CD4-positive, alpha-beta T cell treated with Interleukin-15 for 4 hours (primary cell): ENCODE measurements around the gene CNPY2.
"Not testable (repeated sequence)": the region's sequence is repeated elsewhere in the genome, so short reads cannot be mapped to it uniquely, and the experiment has no call there.

Experiments used
- DNase-seq: peaks from one replicate; pipeline ENCODE4 v3.0.0-alpha.2; 2020; ENCODE audit warnings: low spot score

CNPY2 gene

GRCh38 chr12:56315622-56316473 is at the start of gene CNPY2:
CNPY2 (minus strand) TSS chr12:56315988; CDS start chr12:56315217, 771 bp downstream.
- peak; percentile 96 for DNase-seq

- no peak for DNase-seq
Observed at GRCh38 chr12:56362130-56363059, 46.6 kb upstream of the CNPY2 start, which contains the start of gene APOF. APOF (minus strand) TSS chr12:56362857; CDS start chr12:56362745, 112 bp downstream.

DNA sequence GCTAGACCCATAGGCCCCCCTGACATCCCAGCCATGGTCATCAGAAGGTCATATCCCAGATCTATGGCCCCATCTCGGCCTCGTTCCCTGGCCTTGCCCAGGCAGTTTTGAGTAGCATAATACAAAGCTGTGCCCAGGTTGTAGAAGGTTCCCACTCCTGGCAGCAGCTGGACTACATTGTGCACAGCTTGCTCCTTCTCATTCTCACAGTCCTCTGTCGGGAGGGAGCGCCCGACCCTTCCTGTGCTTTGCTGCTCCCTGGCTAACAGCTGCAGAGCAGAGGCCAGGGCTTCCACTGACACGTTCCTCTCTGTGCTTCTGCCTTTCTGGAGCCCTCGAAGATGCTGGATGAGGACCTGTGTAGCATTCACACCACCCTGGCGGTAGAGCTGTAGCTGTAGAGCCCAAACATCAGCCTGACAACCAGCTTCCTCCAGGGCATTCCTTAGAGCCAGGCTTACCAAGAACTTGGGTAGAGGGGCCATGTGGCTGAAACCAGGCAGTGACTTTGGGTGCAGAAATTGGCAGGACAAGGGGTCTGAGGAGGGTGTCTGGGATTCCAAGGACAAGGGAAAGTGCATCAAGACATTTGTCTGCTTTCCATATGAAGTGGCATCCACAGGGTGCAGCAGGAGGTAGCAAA is 45.8 kb upstream of the CNPY2 start:
- no peak for DNase-seq

- DNase-seq: peak; percentile 100
Observed at GRCh38 chr12:56359851-56360767, 44.3 kb upstream of the CNPY2 start, which contains the start of gene STAT2. STAT2 (minus strand) TSS chr12:56360107; CDS start chr12:56356571, 3,536 bp downstream.

DNA sequence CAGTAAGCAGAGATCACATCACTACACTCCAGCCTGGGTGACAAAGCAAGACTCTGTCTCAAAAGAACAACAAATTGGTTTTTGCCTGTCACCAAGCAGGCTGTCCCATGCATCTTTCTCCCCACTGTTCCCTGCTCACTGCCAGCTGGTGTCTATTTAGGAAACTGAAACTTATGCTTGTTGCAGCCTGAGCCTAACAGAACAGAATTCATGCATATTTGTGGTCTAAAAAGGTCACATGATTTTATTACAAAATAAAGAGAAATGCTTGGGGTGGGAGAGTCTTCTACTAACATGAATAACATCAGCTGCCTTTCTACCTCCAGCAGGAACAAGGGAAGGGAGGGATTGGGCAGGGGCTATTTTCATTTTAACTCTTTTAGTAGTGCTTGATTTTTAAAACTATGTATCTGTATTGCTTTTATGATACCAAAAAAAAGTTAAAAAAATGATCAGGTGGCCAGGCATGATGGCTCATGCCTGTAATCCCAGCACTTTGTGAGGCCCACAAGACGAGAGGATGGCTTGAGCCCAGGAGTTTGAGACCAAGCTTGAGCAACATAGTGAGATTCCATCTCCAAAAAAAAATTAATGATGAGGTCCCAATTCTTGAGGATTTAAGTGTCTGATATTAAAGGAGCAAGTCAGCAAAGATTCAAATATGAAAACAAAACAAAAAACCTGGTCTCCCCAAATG is 43.2 kb upstream of the CNPY2 start:
- no peak for DNase-seq

- no peak for DNase-seq
Observed at GRCh38 chr12:56351325-56351724, 35.5 kb upstream of the CNPY2 start.

- no peak for DNase-seq
Observed at GRCh38 chr12:56350662-56351061, 34.9 kb upstream of the CNPY2 start.

- no peak for DNase-seq
Observed at GRCh38 chr12:56348776-56349175, 33.0 kb upstream of the CNPY2 start.

- DNase-seq: not testable (repeated sequence)
Observed at GRCh38 chr12:56347255-56347654, 31.5 kb upstream of the CNPY2 start.

DNA sequence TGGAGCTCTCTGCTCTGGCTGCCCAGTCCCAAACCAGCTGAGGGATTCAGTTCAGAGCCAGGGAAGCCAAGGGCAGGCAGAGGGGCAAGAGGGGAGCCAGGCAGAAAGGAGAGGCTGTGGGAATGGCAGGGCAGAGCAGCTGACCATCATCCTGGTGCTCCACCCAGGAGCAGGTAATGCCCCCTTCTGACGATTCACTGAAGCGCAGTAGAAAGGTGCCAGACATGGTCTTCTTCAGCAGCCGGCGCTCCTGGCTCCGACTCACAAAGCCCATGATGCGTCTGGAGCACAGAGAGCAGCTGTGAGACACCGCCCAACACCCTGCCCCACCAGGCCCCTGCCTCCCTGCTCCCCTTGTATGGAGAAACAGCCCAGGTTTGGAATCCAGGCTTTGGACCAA is 30.9 kb upstream of the CNPY2 start:
- peak; percentile 20 for DNase-seq

DNA sequence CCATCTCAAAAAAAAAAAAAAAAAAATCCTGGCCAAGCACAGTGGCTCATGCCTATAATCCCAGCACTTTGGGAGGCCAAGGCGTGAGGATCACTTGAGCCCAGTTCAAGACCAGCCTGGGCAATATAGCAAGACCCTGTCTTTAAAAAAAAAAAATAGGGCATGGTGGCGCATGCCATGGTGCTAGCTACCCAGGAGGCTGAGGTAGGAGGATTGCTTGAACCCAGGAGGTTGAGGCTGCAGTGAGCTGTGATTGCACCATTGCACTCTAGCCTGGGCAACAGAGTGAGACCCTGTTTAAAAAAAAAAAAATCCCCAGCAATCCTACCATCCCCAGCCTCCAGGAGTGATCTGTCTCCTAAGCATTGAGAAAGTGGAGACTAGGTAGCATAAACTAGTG is 26.5 kb upstream of the CNPY2 start:
- DNase-seq: not testable (repeated sequence)

- DNase-seq: no peak
Observed at GRCh38 chr12:56341616-56342015, 25.8 kb upstream of the CNPY2 start.

- peak; percentile 2 for DNase-seq
Observed at GRCh38 chr12:56339158-56339422, 23.3 kb upstream of the CNPY2 start.

DNA sequence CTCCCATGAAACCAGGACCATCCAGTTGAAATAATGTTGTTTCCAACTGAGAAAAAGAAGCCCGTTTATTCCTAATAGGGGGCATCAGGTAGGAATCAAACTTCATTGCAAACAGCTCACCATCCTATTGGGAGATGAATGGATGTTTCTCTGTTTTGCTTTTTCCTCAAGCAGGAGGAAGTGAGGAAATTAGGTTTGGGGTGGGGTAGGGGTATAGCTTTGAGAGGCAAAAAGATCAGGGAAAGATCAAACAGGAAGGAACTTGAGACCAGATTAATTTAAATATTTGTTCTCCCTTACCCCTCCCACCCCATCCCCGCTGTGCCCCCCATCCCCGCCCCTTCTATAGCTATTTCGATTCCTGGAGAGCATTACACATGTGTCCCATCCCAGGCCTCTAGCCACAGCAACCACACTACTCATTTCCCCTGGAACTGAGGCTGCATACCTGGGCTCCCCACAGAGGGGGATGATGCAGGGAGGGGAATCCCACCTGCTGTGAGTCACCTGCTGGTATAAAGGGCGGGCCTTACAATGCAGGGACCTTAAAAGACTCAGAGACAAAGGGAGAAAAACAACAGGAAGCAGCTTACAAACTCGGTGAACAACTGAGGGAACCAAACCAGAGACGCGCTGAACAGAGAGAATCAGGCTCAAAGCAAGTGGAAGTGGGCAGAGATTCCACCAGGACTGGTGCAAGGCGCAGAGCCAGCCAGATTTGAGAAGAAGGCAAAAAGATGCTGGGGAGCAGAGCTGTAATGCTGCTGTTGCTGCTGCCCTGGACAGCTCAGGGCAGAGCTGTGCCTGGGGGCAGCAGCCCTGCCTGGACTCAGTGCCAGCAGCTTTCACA is 22.7 kb upstream of the CNPY2 start, which contains the start of gene IL23A:
TSS of gene IL23A (plus strand) at position 577 of the 850 bp plus-strand sequence. CDS start at position 738, 161 bp downstream.
- DNase-seq: peak; percentile 93

GRCh38 chr12:56337753-56338251 is 22.0 kb upstream of the CNPY2 start:
- DNase-seq: peak; percentile 1

GRCh38 chr12:56336361-56337167 is 20.8 kb upstream of the CNPY2 start:
- DNase-seq: no peak

- DNase-seq: not testable (repeated sequence)
Observed at GRCh38 chr12:56335527-56335926, 19.7 kb upstream of the CNPY2 start.

DNA sequence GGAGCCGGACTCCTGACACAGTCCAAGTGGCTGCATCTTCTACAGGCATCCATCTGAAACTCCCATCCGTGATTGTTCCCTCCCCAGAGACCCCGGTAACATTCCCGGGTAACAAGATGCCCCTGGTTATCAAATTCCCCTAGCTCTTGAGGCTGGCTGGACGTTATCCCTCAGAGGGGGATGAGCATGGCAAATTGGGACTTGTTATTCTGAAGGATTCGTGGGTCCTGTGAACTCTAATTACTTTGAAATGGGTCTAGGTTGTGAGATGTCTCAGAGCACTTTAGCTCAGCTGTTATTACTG is 18.7 kb upstream of the CNPY2 start:
- no peak for DNase-seq
